Parathyroid adenoma (tissue), 2 donors: ENCODE data around the gene EPHA4.

Experiments
- H2AFZ ChIP-seq: fragments of 300-600 bp; sonication (generic); one replicate; pipeline ENCODE4 v1.7.0; 2017; ENCODE audit warnings: antibody characterized with exemption, mild to moderate bottlenecking
- H3K27ac ChIP-seq: fragments of 300-600 bp; sonication (generic); one replicate; pipeline ENCODE4 v1.7.0; 2017
- H3K27me3 ChIP-seq: fragments of 300-600 bp; sonication (generic); one replicate; pipeline ENCODE4 v1.7.0; 2017; ENCODE audit warnings: low read length; ENCODE audit not compliant: control insufficient read depth, insufficient read depth
- H3K36me3 ChIP-seq: fragments of 300-600 bp; sonication (generic); one replicate; pipeline ENCODE4 v1.7.0; 2017; ENCODE audit warnings: low read length; ENCODE audit not compliant: control insufficient read depth, insufficient read depth
- H3K4me1 ChIP-seq: fragments of 300-600 bp; sonication (generic); one replicate; pipeline ENCODE4 v1.7.0; 2017; ENCODE audit warnings: control low read depth
- H3K4me2 ChIP-seq: fragments of 300-600 bp; sonication (generic); one replicate; pipeline ENCODE4 v1.7.0; 2017; ENCODE audit warnings: low read length
- H3K4me3 ChIP-seq: fragments of 300-600 bp; sonication (generic); one replicate; pipeline ENCODE4 v1.7.0; 2017; ENCODE audit warnings: low read depth, low read length
- H3K79me2 ChIP-seq: fragments of 300-600 bp; sonication (generic); one replicate; pipeline ENCODE4 v1.7.0; 2017; ENCODE audit warnings: control low read depth
- H3K9ac ChIP-seq: fragments of 300-600 bp; sonication (generic); one replicate; pipeline ENCODE4 v1.7.0; 2017; ENCODE audit warnings: mild to moderate bottlenecking
- H3K9me3 ChIP-seq: fragments of 300-600 bp; sonication (generic); one replicate; pipeline ENCODE4 v1.7.0; 2017; ENCODE audit warnings: low read length; ENCODE audit not compliant: control insufficient read depth
- CTCF ChIP-seq: fragments of 300-600 bp; sonication (generic); IDR thresholded peaks from one replicate; pipeline ENCODE4 v1.7.0; 2017; ENCODE audit warnings: antibody characterized with exemption, mild to moderate bottlenecking
- donor health status: primary hyperparathyroidism.

The EPHA4 gene

GRCh38 chr2:221435171-221435570 lies 136.9 kb downstream of the EPHA4 start:
- TF ChIP-seq CTCF: no peak
- no peak overlapping the region for H3K4me2 ChIP-seq
- no peaks in the 10 kb centered on the region for H3K27me3 ChIP-seq
- H3K4me3 ChIP-seq: no peak overlapping the region
- no peaks in the 10 kb centered on the region for H3K4me1 ChIP-seq
- no peak overlapping the region for H2AFZ ChIP-seq
- no peaks in the 10 kb centered on the region for H3K9me3 ChIP-seq
- no peaks in the 10 kb centered on the region for H3K36me3 ChIP-seq
- H3K27ac ChIP-seq: no peak overlapping the region
- no peak overlapping the region for H3K9ac ChIP-seq
- H3K79me2 ChIP-seq: no peaks in the 10 kb centered on the region

GRCh38 chr2:221434142-221434541 lies 138.0 kb downstream of the EPHA4 start:
- Histone ChIP-seq H3K36me3 (no peaks in the 10 kb centered on the region), H3K9ac (no peak overlapping the region), H3K4me2 (no peak overlapping the region), H3K27me3 (no peaks in the 10 kb centered on the region), H3K9me3 (no peaks in the 10 kb centered on the region), H3K27ac (no peak overlapping the region), H3K4me3 (no peak overlapping the region), H2AFZ (no peak overlapping the region), H3K79me2 (no peaks in the 10 kb centered on the region), H3K4me1 (no peaks in the 10 kb centered on the region)
- TF ChIP-seq CTCF: no peak

- Histone ChIP-seq H2AFZ (no peak overlapping the region), H3K9ac (no peak overlapping the region), H3K4me1 (no peaks in the 10 kb centered on the region), H3K36me3 (no peaks in the 10 kb centered on the region), H3K79me2 (no peaks in the 10 kb centered on the region), H3K4me2 (no peak overlapping the region), H3K4me3 (no peak overlapping the region), H3K9me3 (no peaks in the 10 kb centered on the region), H3K27ac (no peak overlapping the region), H3K27me3 (no peaks in the 10 kb centered on the region)
- no peak for TF ChIP-seq CTCF
Measured at GRCh38 chr2:221431477-221431876, 140.6 kb downstream of the EPHA4 start.

GRCh38 chr2:221429741-221430491 lies 142.2 kb downstream of the EPHA4 start:
- Histone ChIP-seq H3K4me1 (no peaks in the 10 kb centered on the region), H3K36me3 (no peaks in the 10 kb centered on the region), H3K27me3 (no peaks in the 10 kb centered on the region)

More at GRCh38 chr2:221429741-221430491, 142.2 kb downstream of the EPHA4 start:
- Histone ChIP-seq H2AFZ (no peak overlapping the region), H3K79me2 (no peaks in the 10 kb centered on the region), H3K27ac (no peak overlapping the region), H3K9ac (no peak overlapping the region), H3K9me3 (no peaks in the 10 kb centered on the region), H3K4me2 (no peak overlapping the region), H3K4me3 (no peak overlapping the region)
- TF ChIP-seq CTCF: no peak
